ENCODE data around the gene ELFN1. TPM values are rescaled to one million over a fixed set of nuclear protein-coding genes. Genes with fewer than 3 reads are reported as not detected.

The ELFN1 gene
- polyA plus RNA-seq, 1 donor (not counting 4 experiments of a cell fraction or from before 2014, with no cell fraction given) = 0.03 TPM

DNA sequence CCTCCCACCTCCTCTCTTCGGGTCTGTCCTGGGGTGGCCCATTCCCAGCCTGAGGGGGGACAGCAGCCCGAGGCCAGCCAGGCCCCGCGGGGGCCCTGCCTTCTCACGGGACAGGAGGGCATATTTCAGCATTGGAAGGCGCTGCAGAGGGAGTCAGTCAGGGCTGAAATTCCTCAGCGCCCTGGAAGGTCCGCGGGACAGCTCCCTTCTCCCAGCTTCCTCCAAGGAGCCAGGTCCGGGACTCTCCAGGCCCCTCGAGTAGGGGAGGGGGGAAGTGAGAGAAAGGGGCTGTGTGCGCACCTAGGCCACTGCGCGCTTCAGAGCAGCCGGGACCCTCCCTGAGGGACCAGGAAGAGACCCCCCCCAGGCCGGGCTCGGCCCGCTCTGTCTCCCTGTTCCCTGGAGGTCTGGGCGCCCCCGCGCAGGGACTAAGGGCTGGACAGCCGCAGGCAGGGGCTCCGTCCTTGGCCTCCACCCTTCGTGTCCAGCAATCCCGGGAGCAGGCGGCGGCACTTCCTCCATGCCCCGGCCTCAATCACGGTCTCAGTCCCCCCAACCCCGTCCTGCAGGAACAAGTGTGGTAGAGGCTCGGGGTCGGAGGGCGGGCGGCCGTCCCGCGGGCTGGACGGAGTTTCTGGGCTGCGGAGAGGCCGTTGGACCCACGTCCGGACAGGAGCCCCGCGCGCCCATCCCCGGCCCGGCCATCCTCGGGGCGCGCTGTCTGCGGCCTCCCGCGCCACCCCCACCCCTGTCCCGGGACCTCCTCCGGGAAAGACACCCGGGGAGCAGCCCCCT is 6.0 kb upstream of the ELFN1 start:
- H3K9me1 ChIP-seq (ENCODE audit: control insufficient read depth, extremely low read depth, insufficient read depth, low read length) = no peaks in the 10 kb centered on the region
- DNase-seq (ENCODE audit: low read depth, low spot score) = no peak
- H3K27ac ChIP-seq (ENCODE audit: control insufficient read depth, insufficient read depth, low read length) = no peak overlapping the region
- no peak overlapping the region for H3K4me2 ChIP-seq (ENCODE audit: control insufficient read depth, extremely low read depth, insufficient read depth, low read depth, low read length)
- peaks cover 59% of the 10 kb centered on the region for H3K27me3 ChIP-seq (ENCODE audit: control insufficient read depth, extremely low read depth, insufficient read depth, low read length)
- no peak overlapping the region for H3K9ac ChIP-seq (ENCODE audit: control insufficient read depth, extremely low read depth, insufficient read depth, low read length)
- dilution Hi-C loops (cut with MboI; ENCODE audit: extremely low pct_ligation_motif_present, low sequenced_read_pairs) = no loop called here
- no peaks in the 10 kb centered on the region for H3K4me1 ChIP-seq (ENCODE audit: control insufficient read depth, extremely low read depth, insufficient read depth, low read length)
- FAIRE-seq = no peak
- H3K9me3 ChIP-seq (ENCODE audit: control insufficient read depth, low read depth, low read length) = no peaks in the 10 kb centered on the region
- H3K4me3 ChIP-seq (ENCODE audit: control insufficient read depth in 2 of 3, extremely low read depth in 1 of 3, insufficient read depth in 2 of 3, low read depth in 1 of 3, low read length in 3 of 3) = no peak overlapping the region
- no peaks in the 10 kb centered on the region for H3K79me2 ChIP-seq (ENCODE audit: control insufficient read depth, insufficient read depth, low read length)
- no peak overlapping the region for H2AFZ ChIP-seq (ENCODE audit: control insufficient read depth, low read length)
- no peaks in the 10 kb centered on the region for H4K20me1 ChIP-seq (ENCODE audit: control insufficient read depth, extremely low read depth, insufficient read depth, low read length)
- TF ChIP-seq, protein P1, sequence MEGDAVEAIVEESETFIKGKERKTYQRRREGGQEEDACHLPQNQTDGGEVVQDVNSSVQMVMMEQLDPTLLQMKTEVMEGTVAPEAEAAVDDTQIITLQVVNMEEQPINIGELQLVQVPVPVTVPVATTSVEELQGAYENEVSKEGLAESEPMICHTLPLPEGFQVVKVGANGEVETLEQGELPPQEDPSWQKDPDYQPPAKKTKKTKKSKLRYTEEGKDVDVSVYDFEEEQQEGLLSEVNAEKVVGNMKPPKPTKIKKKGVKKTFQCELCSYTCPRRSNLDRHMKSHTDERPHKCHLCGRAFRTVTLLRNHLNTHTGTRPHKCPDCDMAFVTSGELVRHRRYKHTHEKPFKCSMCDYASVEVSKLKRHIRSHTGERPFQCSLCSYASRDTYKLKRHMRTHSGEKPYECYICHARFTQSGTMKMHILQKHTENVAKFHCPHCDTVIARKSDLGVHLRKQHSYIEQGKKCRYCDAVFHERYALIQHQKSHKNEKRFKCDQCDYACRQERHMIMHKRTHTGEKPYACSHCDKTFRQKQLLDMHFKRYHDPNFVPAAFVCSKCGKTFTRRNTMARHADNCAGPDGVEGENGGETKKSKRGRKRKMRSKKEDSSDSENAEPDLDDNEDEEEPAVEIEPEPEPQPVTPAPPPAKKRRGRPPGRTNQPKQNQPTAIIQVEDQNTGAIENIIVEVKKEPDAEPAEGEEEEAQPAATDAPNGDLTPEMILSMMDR (optimal IDR thresholded peaks at IDR 0.05 in 1 of 3, IDR thresholded peaks at IDR 0.05 in 1 of 3, conservative IDR thresholded peaks at IDR 0.05 in 1 of 3; ENCODE audit: extremely low read depth in 1 of 3, insufficient read depth in 2 of 3, low read length in 3 of 3) = no peak
- no peak for TF ChIP-seq EZH2 (IDR thresholded peaks at IDR 0.05; ENCODE audit: low read length)
- H3K36me3 ChIP-seq (ENCODE audit: control insufficient read depth in 2 of 2, extremely low read depth in 1 of 2, insufficient read depth in 2 of 2, low read length in 2 of 2) = no peaks in the 10 kb centered on the region

DNA sequence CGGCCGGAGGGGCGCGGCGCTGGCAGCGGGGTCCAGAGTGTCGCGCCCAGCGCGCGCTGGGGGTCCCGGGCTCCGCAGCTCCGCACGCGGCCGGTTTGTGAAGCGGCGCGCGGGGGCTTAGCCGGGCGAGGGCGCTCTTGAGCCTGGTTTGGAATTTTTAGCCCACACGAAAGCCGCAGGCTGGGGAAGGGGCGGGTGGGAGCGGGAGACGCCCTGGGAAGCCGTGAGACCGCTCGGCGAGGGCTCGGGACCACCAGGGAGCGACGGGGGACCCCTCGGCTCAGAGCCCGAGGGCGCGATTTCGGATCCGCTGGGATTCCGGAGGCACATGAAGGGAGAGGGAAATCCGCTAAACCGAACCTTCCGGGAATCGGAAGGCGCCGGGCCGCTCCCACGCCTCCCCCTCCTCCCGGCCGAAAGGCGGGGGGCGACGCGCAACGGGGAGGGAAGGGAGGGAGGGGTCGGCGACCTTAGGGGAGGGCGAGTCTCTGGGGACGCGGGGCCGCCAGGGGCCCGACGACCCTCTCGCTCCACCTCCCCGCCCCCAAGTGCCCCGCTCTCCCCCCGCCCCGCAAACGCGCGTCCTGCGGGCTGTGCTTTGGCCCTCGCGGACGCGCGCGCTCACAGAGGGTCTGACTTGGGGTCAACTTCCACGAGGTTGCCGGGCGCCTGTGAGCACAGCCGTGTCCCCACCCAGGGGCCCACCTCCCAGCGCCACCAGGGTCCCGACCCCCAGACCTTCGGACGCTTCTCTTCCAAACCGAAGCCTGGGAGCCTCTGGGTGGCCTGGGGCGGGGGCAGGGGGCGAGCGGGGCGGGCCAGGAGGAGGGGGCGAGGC is 5.1 kb upstream of the ELFN1 start:
- no peak overlapping the region for H3K9ac ChIP-seq (ENCODE audit: control insufficient read depth, extremely low read depth, insufficient read depth, low read length)
- H2AFZ ChIP-seq (ENCODE audit: control insufficient read depth, low read length) = no peak overlapping the region

More for the DNA sequence above, 5.1 kb upstream of the ELFN1 start:
- no peak for DNase-seq (ENCODE audit: low read depth, low spot score)
- H3K4me3 ChIP-seq (ENCODE audit: control insufficient read depth in 2 of 3, extremely low read depth in 1 of 3, insufficient read depth in 2 of 3, low read depth in 1 of 3, low read length in 3 of 3) = peak overlapping the region; percentile 18 to 28 (median 20)
- H3K4me1 ChIP-seq (ENCODE audit: control insufficient read depth, extremely low read depth, insufficient read depth, low read length) = peaks cover 2% of the 10 kb centered on the region
- dilution Hi-C loops (cut with MboI; ENCODE audit: extremely low pct_ligation_motif_present, low sequenced_read_pairs) = no loop called here
- peaks cover 65% of the 10 kb centered on the region for H3K27me3 ChIP-seq (ENCODE audit: control insufficient read depth, extremely low read depth, insufficient read depth, low read length)
- no peaks in the 10 kb centered on the region for H4K20me1 ChIP-seq (ENCODE audit: control insufficient read depth, extremely low read depth, insufficient read depth, low read length)
- H3K4me2 ChIP-seq (ENCODE audit: control insufficient read depth, extremely low read depth, insufficient read depth, low read depth, low read length) = peak overlapping the region; percentile 60
- no peaks in the 10 kb centered on the region for H3K9me1 ChIP-seq (ENCODE audit: control insufficient read depth, extremely low read depth, insufficient read depth, low read length)
- TF ChIP-seq, protein P1 (optimal IDR thresholded peaks at IDR 0.05 in 1 of 3, IDR thresholded peaks at IDR 0.05 in 1 of 3, conservative IDR thresholded peaks at IDR 0.05 in 1 of 3; ENCODE audit: extremely low read depth in 1 of 3, insufficient read depth in 2 of 3, low read length in 3 of 3) = peak in 2 of 3 experiments; percentile 74 to 80
- TF ChIP-seq EZH2 (IDR thresholded peaks at IDR 0.05; ENCODE audit: low read length) = peak; percentile 38
- no peak overlapping the region for H3K27ac ChIP-seq (ENCODE audit: control insufficient read depth, insufficient read depth, low read length)
- FAIRE-seq = no peak
- no peaks in the 10 kb centered on the region for H3K36me3 ChIP-seq (ENCODE audit: control insufficient read depth in 2 of 2, extremely low read depth in 1 of 2, insufficient read depth in 2 of 2, low read length in 2 of 2)
- H3K9me3 ChIP-seq (ENCODE audit: control insufficient read depth, low read depth, low read length) = no peaks in the 10 kb centered on the region
- no peaks in the 10 kb centered on the region for H3K79me2 ChIP-seq (ENCODE audit: control insufficient read depth, insufficient read depth, low read length)

Measured in keratinocyte (primary cell).